Measurements from ENCODE around the gene TFF2. TPM values are rescaled to one million over a fixed set of nuclear protein-coding genes. Genes with fewer than 3 reads are reported as not detected.

TFF2 gene
- total RNA-seq, 2 experiments from 2014 or later: not detected

DNA sequence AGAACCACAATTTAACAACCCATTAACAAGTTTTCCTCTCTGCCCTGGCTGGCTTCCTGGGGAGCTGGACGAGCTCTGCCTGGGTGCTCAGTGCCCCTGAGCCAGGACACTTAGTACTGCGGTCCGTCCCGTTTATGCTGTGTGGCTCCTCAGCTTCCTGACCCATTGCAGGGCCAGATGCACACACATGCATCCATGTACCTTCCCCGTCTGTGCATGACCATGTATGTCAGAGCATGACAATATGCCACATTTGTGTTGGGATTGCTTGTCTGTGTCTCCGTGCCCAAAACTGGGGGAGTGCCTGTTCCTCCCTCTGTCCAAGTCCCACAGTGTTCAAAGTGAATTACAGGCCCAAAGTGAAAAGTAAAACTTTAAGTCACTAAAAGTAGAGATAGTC, 25.9 kb downstream of the TFF2 start:
- CTCF ChIA-PET: no interaction called here
- Mint-ChIP-seq H3K27me3 (peaks cover 11% of the 10 kb centered on the region), H3K27ac (no peak overlapping the region), H3K36me3 (ENCODE audit: low read depth) (no peaks in the 10 kb centered on the region), H3K4me1 (ENCODE audit: low read depth) (no peaks in the 10 kb centered on the region), H3K4me3 (no peak overlapping the region), H3K9me3 (no peaks in the 10 kb centered on the region)
- no peak overlapping the region for H3K27ac ChIP-seq (ENCODE audit: low read depth in 1 of 2, low read length in 2 of 2)
- H3K27me3 ChIP-seq (ENCODE audit: control insufficient read depth in 1 of 2, insufficient read depth in 2 of 2, low read length in 2 of 2): no peaks in the 10 kb centered on the region
- no peaks in the 10 kb centered on the region for H3K36me3 ChIP-seq (ENCODE audit: insufficient read depth, low read length)
- TF ChIP-seq CTCF (IDR thresholded peaks at IDR 0.05): no peak
- DNase-seq: peak in 1 of 14 experiments; percentile 16
- no peak overlapping the region for H3K4me3 ChIP-seq (ENCODE audit: low read length)
- no peaks in the 10 kb centered on the region for H3K9me3 ChIP-seq (ENCODE audit: control insufficient read depth in 1 of 2, insufficient read depth in 1 of 2, low read length in 2 of 2)
- ATAC-seq (ENCODE audit: poor library complexity): no peak
- intact Hi-C loops (cut with DNase I, micrococcal nuclease): no loop called here
- POLR2A ChIA-PET: no interaction called here
- no peaks in the 10 kb centered on the region for H3K4me1 ChIP-seq (ENCODE audit: insufficient read depth, low read length)

DNA sequence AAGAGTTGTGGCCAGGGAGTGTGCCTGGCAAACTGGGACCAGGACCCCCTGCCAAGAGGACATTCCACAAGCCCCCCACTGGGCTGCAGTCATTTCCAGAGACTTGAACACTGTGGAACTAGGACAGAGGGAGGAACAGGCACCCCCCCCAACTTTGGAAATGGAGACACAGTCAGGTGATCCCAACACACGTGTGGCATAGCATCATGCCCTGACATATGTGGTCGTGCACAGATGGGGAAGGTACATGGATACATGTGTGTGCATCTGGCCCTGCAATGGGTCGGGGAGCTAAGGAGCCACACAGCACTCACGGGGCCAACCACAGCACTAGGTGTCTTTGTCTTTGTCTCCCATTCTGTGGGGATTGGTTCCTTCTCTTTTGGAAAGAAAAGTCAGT, 28.9 kb downstream of the TFF2 start:
- DNase-seq (peak in 1 of 14 experiments; percentile 30), ATAC-seq (ENCODE audit: poor library complexity) (no peak)
- Mint-ChIP-seq H3K27ac (no peak overlapping the region), H3K27me3 (peaks cover 11% of the 10 kb centered on the region), H3K9me3 (no peaks in the 10 kb centered on the region), H3K4me3 (no peak overlapping the region), H3K4me1 (ENCODE audit: low read depth) (no peaks in the 10 kb centered on the region), H3K36me3 (ENCODE audit: low read depth) (no peaks in the 10 kb centered on the region)
- Histone ChIP-seq H3K9me3 (ENCODE audit: control insufficient read depth in 1 of 2, insufficient read depth in 1 of 2, low read length in 2 of 2) (no peaks in the 10 kb centered on the region), H3K27ac (ENCODE audit: low read depth in 1 of 2, low read length in 2 of 2) (no peak overlapping the region), H3K4me3 (ENCODE audit: low read length) (no peak overlapping the region), H3K27me3 (ENCODE audit: control insufficient read depth in 1 of 2, insufficient read depth in 2 of 2, low read length in 2 of 2) (no peaks in the 10 kb centered on the region), H3K4me1 (ENCODE audit: insufficient read depth, low read length) (peaks cover 7% of the 10 kb centered on the region), H3K36me3 (ENCODE audit: insufficient read depth, low read length) (no peaks in the 10 kb centered on the region)
- no peak for TF ChIP-seq CTCF (IDR thresholded peaks at IDR 0.05)
- ChIA-PET POLR2A (no interaction called here), CTCF (no interaction called here)
- intact Hi-C loops (cut with DNase I, micrococcal nuclease): no loop called here

DNA sequence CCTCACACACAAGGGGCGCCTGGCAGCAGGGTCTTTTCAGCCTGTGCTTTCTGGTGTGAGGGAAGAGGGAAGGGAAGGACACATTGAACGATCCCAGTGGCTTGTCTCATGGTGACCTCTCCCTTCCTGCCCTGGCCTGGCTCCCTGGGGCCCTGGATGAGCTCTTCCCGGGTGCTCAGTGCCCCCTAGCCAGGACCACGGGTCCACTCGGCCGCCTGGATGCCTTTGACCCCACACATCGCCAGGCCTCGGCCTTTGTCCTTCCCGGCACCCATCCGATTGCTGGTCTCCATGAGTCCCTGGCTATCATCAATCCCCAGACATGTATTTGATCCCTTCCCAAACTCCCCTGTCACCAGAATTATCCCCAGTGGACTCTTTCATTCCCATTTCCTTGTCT, 29.6 kb downstream of the TFF2 start:
- Histone ChIP-seq H3K4me3 (ENCODE audit: low read length) (no peak overlapping the region), H3K27me3 (ENCODE audit: control insufficient read depth in 1 of 2, insufficient read depth in 2 of 2, low read length in 2 of 2) (no peaks in the 10 kb centered on the region), H3K36me3 (ENCODE audit: insufficient read depth, low read length) (no peaks in the 10 kb centered on the region), H3K9me3 (ENCODE audit: control insufficient read depth in 1 of 2, insufficient read depth in 1 of 2, low read length in 2 of 2) (no peaks in the 10 kb centered on the region), H3K4me1 (ENCODE audit: insufficient read depth, low read length) (peaks cover 7% of the 10 kb centered on the region), H3K27ac (ENCODE audit: low read depth in 1 of 2, low read length in 2 of 2) (no peak overlapping the region)
- intact Hi-C loops (cut with DNase I, micrococcal nuclease): no loop called here
- ChIA-PET POLR2A (no interaction called here), CTCF (no interaction called here)
- ATAC-seq (ENCODE audit: poor library complexity) (no peak), DNase-seq (peak in 1 of 14 experiments; percentile 29)
- no peak overlapping the region for H3K27ac Mint-ChIP-seq
- H3K9me3 Mint-ChIP-seq: no peaks in the 10 kb centered on the region
- H3K4me1 Mint-ChIP-seq (ENCODE audit: low read depth): no peaks in the 10 kb centered on the region
- no peaks in the 10 kb centered on the region for H3K36me3 Mint-ChIP-seq (ENCODE audit: low read depth)
- no peak overlapping the region for H3K4me3 Mint-ChIP-seq
- H3K27me3 Mint-ChIP-seq: peaks cover 11% of the 10 kb centered on the region
- no peak for TF ChIP-seq CTCF (IDR thresholded peaks at IDR 0.05)

Measured in CD4-positive, alpha-beta T cell (primary cell).